Measurements from ENCODE around the gene CMSS1.
A peak's percentile ranks its signal among the peaks of the same experiment; 100 is the strongest.

The CMSS1 gene

DNA sequence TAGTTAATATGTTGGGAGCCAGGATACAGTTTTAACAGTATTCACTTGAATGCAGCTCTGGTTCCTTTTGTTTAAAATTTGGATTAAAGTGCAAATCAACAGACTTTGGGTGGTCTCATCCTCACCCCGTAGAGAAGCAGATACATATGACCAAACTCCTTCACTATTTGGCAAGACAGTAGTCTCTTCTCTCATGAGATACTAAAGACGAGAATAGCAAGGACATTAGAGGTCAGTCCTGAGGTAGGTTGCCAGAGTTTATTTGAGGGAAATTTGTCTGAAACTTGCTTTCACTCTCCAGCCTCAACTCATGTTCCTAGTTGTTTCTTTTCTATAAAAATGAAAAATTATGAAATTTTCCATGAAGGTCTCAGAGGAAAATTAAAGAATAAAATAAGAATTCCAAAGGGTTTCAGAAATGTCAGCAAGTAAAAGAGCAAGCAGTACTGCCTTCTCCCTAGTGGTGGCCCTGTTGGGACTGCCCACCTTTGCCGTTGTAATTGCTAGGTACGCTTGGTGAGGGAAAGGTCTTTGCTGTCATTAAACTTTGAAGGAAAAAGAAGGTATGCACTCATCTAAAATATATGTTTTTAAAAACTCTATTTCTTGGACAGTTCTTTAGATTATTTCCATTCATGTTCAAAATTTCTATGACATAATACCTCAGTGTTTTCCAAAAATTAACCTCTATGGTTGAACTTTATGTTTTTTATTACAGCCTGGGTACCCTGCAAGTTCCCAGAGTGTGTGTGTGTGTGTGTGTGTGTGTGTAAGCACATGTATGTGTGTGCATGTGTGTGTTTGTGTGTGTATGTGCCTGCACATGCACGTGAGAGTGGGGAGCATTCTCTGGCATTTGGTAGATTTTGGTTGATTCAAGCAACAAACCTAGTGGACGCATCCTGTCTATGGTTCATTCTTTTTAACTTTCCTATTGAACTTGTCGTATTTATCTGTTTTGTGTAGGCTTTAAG is 111.4 kb downstream of the CMSS1 start:
- H3K9me2 ChIP-seq (replicated peaks; ENCODE audit: low read depth, low read length) = no peaks in the 10 kb centered on the region
- no peaks in the 10 kb centered on the region for H3K27me3 ChIP-seq (ENCODE audit: insufficient read depth, low read length, poor library complexity, severe bottlenecking)
- no peaks in the 10 kb centered on the region for H3K79me2 ChIP-seq (ENCODE audit: insufficient read depth, low read length)
- no peaks in the 10 kb centered on the region for H3F3A ChIP-seq (ENCODE audit: low read depth)
- no peak overlapping the region for H3K9ac ChIP-seq (ENCODE audit: low read depth, low read length, poor library complexity, severe bottlenecking)
- H3K9me3 ChIP-seq (ENCODE audit: insufficient read depth, low read depth, low read length) = no peaks in the 10 kb centered on the region
- no peak overlapping the region for H3K4me2 ChIP-seq (ENCODE audit: low read depth, low read length, poor library complexity, severe bottlenecking)
- H3K4me3 ChIP-seq (ENCODE audit: low read length, poor library complexity, severe bottlenecking) = no peak overlapping the region
- no peak overlapping the region for H2AFZ ChIP-seq (ENCODE audit: low read length)
- TF ChIP-seq, protein P1, sequence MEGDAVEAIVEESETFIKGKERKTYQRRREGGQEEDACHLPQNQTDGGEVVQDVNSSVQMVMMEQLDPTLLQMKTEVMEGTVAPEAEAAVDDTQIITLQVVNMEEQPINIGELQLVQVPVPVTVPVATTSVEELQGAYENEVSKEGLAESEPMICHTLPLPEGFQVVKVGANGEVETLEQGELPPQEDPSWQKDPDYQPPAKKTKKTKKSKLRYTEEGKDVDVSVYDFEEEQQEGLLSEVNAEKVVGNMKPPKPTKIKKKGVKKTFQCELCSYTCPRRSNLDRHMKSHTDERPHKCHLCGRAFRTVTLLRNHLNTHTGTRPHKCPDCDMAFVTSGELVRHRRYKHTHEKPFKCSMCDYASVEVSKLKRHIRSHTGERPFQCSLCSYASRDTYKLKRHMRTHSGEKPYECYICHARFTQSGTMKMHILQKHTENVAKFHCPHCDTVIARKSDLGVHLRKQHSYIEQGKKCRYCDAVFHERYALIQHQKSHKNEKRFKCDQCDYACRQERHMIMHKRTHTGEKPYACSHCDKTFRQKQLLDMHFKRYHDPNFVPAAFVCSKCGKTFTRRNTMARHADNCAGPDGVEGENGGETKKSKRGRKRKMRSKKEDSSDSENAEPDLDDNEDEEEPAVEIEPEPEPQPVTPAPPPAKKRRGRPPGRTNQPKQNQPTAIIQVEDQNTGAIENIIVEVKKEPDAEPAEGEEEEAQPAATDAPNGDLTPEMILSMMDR (conservative IDR thresholded peaks at IDR 0.05; ENCODE audit: low read length) = peak; percentile 39
- TF ChIP-seq EZH2phosphoT487 (IDR thresholded peaks at IDR 0.05; ENCODE audit: borderline replicate concordance) = no peak
- H3K36me3 ChIP-seq (ENCODE audit: insufficient read depth, low read length) = no peaks in the 10 kb centered on the region; the same call in 1 of the 2 replicates
- no peaks in the 10 kb centered on the region for H4K20me1 ChIP-seq (ENCODE audit: insufficient read depth, low read length, poor library complexity, severe bottlenecking)
- no peaks in the 10 kb centered on the region for H3K4me1 ChIP-seq (ENCODE audit: insufficient read depth, low read length, poor library complexity, severe bottlenecking)

DNA sequence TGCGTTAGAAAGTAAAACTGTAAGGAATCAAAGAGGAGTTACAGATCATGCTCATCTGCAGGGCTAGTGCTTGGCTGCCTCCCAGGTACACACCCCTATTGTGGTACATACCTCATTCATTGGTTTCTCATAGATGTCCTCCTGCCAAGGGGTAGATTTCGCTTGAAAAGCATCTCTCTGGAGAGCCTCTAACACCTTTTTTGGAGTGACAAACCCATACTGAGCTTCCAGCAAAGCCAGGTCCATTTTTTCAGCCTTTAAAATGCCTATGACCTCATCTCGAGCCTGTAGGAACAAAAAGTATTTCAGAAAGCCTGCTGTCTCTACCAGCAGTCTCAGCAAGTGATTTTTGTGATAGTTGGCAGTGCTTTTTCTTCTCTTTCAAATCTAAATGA is 112.1 kb downstream of the CMSS1 start:
- Histone ChIP-seq H3K9me3 (ENCODE audit: insufficient read depth, low read depth, low read length) (no peaks in the 10 kb centered on the region), H4K20me1 (ENCODE audit: insufficient read depth, low read length, poor library complexity, severe bottlenecking) (no peaks in the 10 kb centered on the region), H3K4me3 (ENCODE audit: low read length, poor library complexity, severe bottlenecking) (no peak overlapping the region), H3K79me2 (ENCODE audit: insufficient read depth, low read length) (no peaks in the 10 kb centered on the region), H3K4me2 (ENCODE audit: low read depth, low read length, poor library complexity, severe bottlenecking) (no peak overlapping the region), H2AFZ (ENCODE audit: low read length) (no peak overlapping the region), H3K27me3 (ENCODE audit: insufficient read depth, low read length, poor library complexity, severe bottlenecking) (no peaks in the 10 kb centered on the region), H3K9ac (ENCODE audit: low read depth, low read length, poor library complexity, severe bottlenecking) (no peak overlapping the region), H3K4me1 (ENCODE audit: insufficient read depth, low read length, poor library complexity, severe bottlenecking) (no peaks in the 10 kb centered on the region), H3K9me2 (replicated peaks; ENCODE audit: low read depth, low read length) (no peaks in the 10 kb centered on the region), H3K36me3 (ENCODE audit: insufficient read depth, low read length) (no peaks in the 10 kb centered on the region; the same call in 1 of the 2 replicates), H3F3A (ENCODE audit: low read depth) (no peaks in the 10 kb centered on the region)
- no peak for TF ChIP-seq EZH2phosphoT487 (IDR thresholded peaks at IDR 0.05; ENCODE audit: borderline replicate concordance)
- TF ChIP-seq, protein P1 (conservative IDR thresholded peaks at IDR 0.05; ENCODE audit: low read length) = no peak

DNA sequence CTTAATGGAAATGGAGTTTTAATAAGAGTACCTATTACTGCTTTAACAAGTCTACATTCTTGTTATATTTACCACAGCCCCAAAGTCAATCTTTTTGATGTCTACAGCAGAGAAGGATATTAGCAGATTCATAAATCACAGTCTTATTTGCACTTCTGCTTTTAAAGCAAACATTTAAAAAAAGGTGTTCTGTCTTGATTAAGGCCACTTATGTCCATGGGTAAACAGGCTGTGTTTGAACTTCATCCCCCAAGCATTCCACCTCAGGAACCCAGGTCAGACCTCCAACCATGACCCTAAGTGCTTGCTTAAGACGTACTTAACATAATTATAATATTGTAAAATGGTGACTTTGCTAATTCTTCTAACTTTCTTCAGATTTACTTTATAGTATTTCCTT is 113.4 kb downstream of the CMSS1 start:
- Histone ChIP-seq H3K9me3 (ENCODE audit: insufficient read depth, low read depth, low read length) (no peaks in the 10 kb centered on the region), H3K79me2 (ENCODE audit: insufficient read depth, low read length) (no peaks in the 10 kb centered on the region), H3K4me1 (ENCODE audit: insufficient read depth, low read length, poor library complexity, severe bottlenecking) (no peaks in the 10 kb centered on the region), H3K4me2 (ENCODE audit: low read depth, low read length, poor library complexity, severe bottlenecking) (no peak overlapping the region), H2AFZ (ENCODE audit: low read length) (no peak overlapping the region), H3K27me3 (ENCODE audit: insufficient read depth, low read length, poor library complexity, severe bottlenecking) (no peaks in the 10 kb centered on the region), H3K4me3 (ENCODE audit: low read length, poor library complexity, severe bottlenecking) (no peak overlapping the region), H3K9ac (ENCODE audit: low read depth, low read length, poor library complexity, severe bottlenecking) (no peak overlapping the region), H4K20me1 (ENCODE audit: insufficient read depth, low read length, poor library complexity, severe bottlenecking) (no peaks in the 10 kb centered on the region), H3K9me2 (replicated peaks; ENCODE audit: low read depth, low read length) (no peaks in the 10 kb centered on the region), H3F3A (ENCODE audit: low read depth) (no peaks in the 10 kb centered on the region), H3K36me3 (ENCODE audit: insufficient read depth, low read length) (no peaks in the 10 kb centered on the region; the same call in 1 of the 2 replicates)
- TF ChIP-seq EZH2phosphoT487 (IDR thresholded peaks at IDR 0.05; ENCODE audit: borderline replicate concordance) = no peak
- TF ChIP-seq, protein P1 (conservative IDR thresholded peaks at IDR 0.05; ENCODE audit: low read length) = no peak

All from Loucy (cell line).